Measurements from ENCODE around the gene RINT1.

Gene RINT1

DNA sequence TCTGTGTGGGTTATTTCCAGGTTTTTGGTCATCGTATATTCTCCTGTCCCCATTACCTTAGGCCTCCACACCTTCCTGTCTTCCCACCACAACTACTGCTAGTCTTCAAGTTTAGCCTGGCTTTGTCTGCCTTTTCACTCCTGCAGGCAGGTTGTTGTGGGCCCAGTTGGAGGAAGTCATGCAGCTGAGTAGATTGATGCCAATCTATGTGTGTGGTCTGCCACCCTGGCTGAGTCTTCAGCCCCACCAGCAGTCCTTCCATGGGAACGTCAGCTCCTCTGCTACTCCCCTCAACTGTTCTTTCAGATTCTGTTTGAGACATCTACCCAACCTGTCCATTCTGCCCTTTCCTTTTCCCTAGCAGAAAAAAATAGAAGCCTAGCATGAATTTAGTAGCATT lies 6.3 kb downstream of the RINT1 start:
- peaks cover 73% of the 10 kb centered on the region for H3K36me3 ChIP-seq (ENCODE audit: insufficient read depth, low read length)
- H3K9me3 ChIP-seq (ENCODE audit: insufficient read depth, low read depth, low read length), result no peaks in the 10 kb centered on the region
- no peak overlapping the region for H3K4me3 ChIP-seq (ENCODE audit: low read length)
- no peaks in the 10 kb centered on the region for H3K4me1 ChIP-seq (ENCODE audit: insufficient read depth, low read length)
- 94% methylated on average over 2 of the region's 2 CpGs for WGBS
- no peak overlapping the region for H3K9ac ChIP-seq (ENCODE audit: low read depth, low read length)
- no peak overlapping the region for H3K27ac ChIP-seq (ENCODE audit: low read depth, low read length)
- H3K27me3 ChIP-seq (ENCODE audit: insufficient read depth, low read length), result no peaks in the 10 kb centered on the region

DNA sequence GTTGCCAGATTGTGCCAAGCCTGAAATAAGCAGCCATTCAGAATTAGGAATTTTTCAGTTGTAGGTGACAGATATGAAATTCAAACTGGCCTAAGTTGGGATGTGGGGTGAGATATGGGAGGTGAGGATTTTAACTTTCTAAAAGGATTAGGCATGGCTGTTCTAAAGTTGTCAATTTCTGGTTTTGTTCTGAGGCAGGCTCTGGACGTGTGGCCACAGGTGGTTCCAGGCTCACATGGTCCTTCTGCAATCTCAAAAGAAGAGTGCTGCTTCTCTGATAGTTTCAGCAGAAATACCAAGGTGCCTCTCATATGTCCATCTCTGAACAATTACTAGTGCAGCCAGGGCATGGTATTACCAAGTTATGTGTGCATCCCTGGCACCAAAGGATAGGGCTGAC lies 27.9 kb downstream of the RINT1 start:
- no peak overlapping the region for H3K9ac ChIP-seq (ENCODE audit: low read depth, low read length)
- no peak overlapping the region for H3K4me3 ChIP-seq (ENCODE audit: low read length)
- H3K9me3 ChIP-seq (ENCODE audit: insufficient read depth, low read depth, low read length), result no peaks in the 10 kb centered on the region
- H3K36me3 ChIP-seq (ENCODE audit: insufficient read depth, low read length), result peaks cover 77% of the 10 kb centered on the region
- no peaks in the 10 kb centered on the region for H3K27me3 ChIP-seq (ENCODE audit: insufficient read depth, low read length)
- H3K27ac ChIP-seq (ENCODE audit: low read depth, low read length), result no peak overlapping the region
- 96% methylated on average over 1 of the region's 1 CpG for WGBS
- no peaks in the 10 kb centered on the region for H3K4me1 ChIP-seq (ENCODE audit: insufficient read depth, low read length)

DNA sequence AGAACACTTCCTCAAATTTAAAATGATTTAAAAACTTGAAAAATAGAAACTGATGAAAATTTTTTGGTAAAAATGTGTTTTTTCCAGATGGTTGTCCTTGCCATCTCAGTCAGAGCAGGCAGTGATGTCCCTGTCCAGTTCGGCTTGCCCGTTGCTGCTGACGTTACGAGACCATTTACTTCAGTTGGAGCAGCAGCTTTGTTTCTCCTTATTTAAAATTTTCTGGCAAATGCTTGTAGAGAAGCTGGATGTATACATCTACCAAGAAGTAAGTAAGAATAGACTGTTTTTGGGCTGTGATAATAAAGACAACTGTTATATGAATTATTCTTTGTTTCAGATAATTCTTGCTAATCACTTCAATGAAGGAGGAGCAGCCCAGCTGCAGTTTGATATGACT lies 33.2 kb downstream of the RINT1 start:
- H3K4me3 ChIP-seq (ENCODE audit: low read length), result no peak overlapping the region
- H3K27me3 ChIP-seq (ENCODE audit: insufficient read depth, low read length), result no peaks in the 10 kb centered on the region
- no peaks in the 10 kb centered on the region for H3K9me3 ChIP-seq (ENCODE audit: insufficient read depth, low read depth, low read length)
- H3K27ac ChIP-seq (ENCODE audit: low read depth, low read length), result no peak overlapping the region
- over 99% methylated on average over 4 of the region's 4 CpGs for WGBS
- H3K9ac ChIP-seq (ENCODE audit: low read depth, low read length), result no peak overlapping the region
- peaks cover 72% of the 10 kb centered on the region for H3K36me3 ChIP-seq (ENCODE audit: insufficient read depth, low read length)
- no peaks in the 10 kb centered on the region for H3K4me1 ChIP-seq (ENCODE audit: insufficient read depth, low read length)

DNA sequence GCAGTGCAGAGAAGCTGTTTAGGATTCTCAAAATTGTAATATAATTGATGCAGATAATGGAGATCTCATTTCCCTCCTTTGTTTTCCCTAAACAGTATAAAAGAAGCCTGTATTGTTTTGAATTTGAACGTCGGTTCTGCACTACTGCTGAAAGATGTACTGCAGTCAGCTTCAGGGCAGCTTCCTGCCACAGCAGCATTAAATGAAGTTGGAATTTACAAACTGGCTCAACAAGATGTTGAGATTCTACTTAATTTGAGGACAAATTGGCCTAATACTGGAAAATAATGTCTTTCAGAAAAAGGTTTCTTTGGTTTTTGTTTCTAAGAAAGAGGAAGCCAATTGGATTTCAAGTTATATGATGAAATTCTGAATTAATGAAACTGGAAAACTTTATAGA lies 35.0 kb downstream of the RINT1 start:
- Histone ChIP-seq H3K4me1 (ENCODE audit: insufficient read depth, low read length) (no peaks in the 10 kb centered on the region), H3K36me3 (ENCODE audit: insufficient read depth, low read length) (peaks cover 60% of the 10 kb centered on the region), H3K9ac (ENCODE audit: low read depth, low read length) (no peak overlapping the region), H3K27ac (ENCODE audit: low read depth, low read length) (no peak overlapping the region), H3K4me3 (ENCODE audit: low read length) (no peak overlapping the region), H3K9me3 (ENCODE audit: insufficient read depth, low read depth, low read length) (no peaks in the 10 kb centered on the region), H3K27me3 (ENCODE audit: insufficient read depth, low read length) (no peaks in the 10 kb centered on the region)
- 93% methylated on average over 2 of the region's 2 CpGs for WGBS

DNA sequence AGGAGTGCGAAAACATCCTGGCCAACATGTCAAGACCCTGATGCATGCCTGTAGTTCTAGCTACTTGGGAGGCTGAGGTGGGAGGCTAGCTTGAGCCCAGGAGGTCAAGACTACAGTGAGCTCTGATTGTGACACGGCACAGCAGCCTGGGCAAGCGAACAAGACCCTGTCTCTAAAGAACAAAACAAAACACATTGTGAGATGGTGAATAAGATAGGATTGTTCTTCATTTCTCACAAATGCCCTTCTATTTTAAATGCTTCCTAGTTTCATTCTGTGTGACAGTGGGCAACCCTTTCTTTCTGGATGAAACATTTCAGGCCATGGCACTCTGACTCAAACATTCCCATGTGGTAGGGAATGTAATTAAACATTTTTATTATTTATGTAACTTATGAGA lies 35.8 kb downstream of the RINT1 start:
- Histone ChIP-seq H3K4me3 (ENCODE audit: low read length) (no peak overlapping the region), H3K4me1 (ENCODE audit: insufficient read depth, low read length) (no peaks in the 10 kb centered on the region), H3K27me3 (ENCODE audit: insufficient read depth, low read length) (no peaks in the 10 kb centered on the region), H3K9me3 (ENCODE audit: insufficient read depth, low read depth, low read length) (no peaks in the 10 kb centered on the region), H3K27ac (ENCODE audit: low read depth, low read length) (no peak overlapping the region), H3K36me3 (ENCODE audit: insufficient read depth, low read length) (peaks cover 60% of the 10 kb centered on the region), H3K9ac (ENCODE audit: low read depth, low read length) (no peak overlapping the region)
- 88% methylated on average over 2 of the region's 3 CpGs for WGBS

DNA sequence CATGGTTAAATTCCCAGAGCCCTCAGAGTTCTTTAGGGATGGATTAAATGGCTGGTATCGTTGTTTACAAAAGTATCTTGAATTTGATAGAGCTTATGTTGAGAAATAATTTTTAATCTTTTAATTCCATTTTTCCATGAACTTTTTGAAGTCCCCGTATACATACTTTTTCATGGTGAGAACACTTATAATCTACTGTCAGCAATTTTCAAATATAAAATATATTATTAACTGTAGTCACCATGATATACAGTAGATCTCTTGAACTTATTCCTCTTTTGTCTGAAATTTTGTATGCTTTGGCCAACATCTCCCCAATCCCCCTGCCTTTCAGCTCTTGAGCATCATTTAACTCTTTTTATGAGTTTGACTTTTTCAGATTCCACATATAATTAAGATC lies 39.9 kb downstream of the RINT1 start:
- Histone ChIP-seq H3K9me3 (ENCODE audit: insufficient read depth, low read depth, low read length) (no peaks in the 10 kb centered on the region), H3K9ac (ENCODE audit: low read depth, low read length) (no peak overlapping the region), H3K27me3 (ENCODE audit: insufficient read depth, low read length) (no peaks in the 10 kb centered on the region), H3K27ac (ENCODE audit: low read depth, low read length) (no peak overlapping the region), H3K4me1 (ENCODE audit: insufficient read depth, low read length) (no peaks in the 10 kb centered on the region), H3K36me3 (ENCODE audit: insufficient read depth, low read length) (peaks cover 23% of the 10 kb centered on the region), H3K4me3 (ENCODE audit: low read length) (no peak overlapping the region)
- WGBS, result 100% methylated on average over 1 of the region's 2 CpGs

DNA sequence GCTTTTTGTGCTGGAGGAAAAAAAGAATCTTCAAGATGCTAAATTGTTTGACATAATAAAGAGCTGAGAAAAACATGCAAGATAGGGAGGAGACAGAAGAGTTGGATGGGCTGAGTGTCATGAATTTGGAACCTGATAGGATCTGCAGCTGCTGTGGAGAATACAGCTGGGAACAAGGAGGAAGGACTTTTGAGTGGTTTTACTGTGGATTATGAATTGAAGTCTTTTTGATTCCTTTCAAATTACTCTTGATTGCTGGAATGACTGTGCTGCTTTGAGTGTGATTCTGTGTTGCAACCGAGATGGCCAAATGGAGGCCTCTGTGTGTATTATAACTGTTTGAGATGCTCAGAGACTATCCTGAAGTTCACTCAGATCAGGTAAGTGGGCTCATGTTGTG lies 45.2 kb downstream of the RINT1 start:
- WGBS, result 91% methylated on average over 1 of the region's 1 CpG
- Histone ChIP-seq H3K9me3 (ENCODE audit: insufficient read depth, low read depth, low read length) (no peaks in the 10 kb centered on the region), H3K36me3 (ENCODE audit: insufficient read depth, low read length) (no peaks in the 10 kb centered on the region; the same call in 1 of the 2 replicates), H3K4me3 (ENCODE audit: low read length) (no peak overlapping the region), H3K4me1 (ENCODE audit: insufficient read depth, low read length) (peaks cover 7% of the 10 kb centered on the region; the same call in 1 of the 2 replicates), H3K27ac (ENCODE audit: low read depth, low read length) (no peak overlapping the region), H3K9ac (ENCODE audit: low read depth, low read length) (no peak overlapping the region), H3K27me3 (ENCODE audit: insufficient read depth, low read length) (no peaks in the 10 kb centered on the region)

DNA sequence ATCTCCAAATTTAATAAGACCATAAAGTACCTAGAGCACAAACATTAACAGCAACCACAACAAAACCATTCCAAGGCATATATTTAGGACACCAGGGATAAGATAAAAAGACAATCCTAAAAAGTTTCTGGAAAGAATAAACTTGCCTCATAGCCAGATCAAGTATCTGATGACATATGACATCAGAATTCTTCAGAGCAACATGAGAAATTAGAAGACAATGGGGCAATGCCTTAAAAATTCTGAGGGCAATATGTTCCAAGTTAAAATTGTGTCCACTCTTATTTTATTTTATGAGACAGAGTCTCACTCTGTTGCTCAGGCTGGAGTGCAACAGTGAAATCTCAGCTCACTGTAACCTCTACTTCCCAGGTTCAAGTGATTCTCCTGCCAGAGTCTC lies 46.5 kb downstream of the RINT1 start:
- Histone ChIP-seq H3K27ac (ENCODE audit: low read depth, low read length) (no peak overlapping the region), H3K9me3 (ENCODE audit: insufficient read depth, low read depth, low read length) (no peaks in the 10 kb centered on the region), H3K27me3 (ENCODE audit: insufficient read depth, low read length) (no peaks in the 10 kb centered on the region), H3K4me3 (ENCODE audit: low read length) (no peak overlapping the region), H3K36me3 (ENCODE audit: insufficient read depth, low read length) (no peaks in the 10 kb centered on the region), H3K9ac (ENCODE audit: low read depth, low read length) (no peak overlapping the region), H3K4me1 (ENCODE audit: insufficient read depth, low read length) (peaks cover 7% of the 10 kb centered on the region; the same call in 1 of the 2 replicates)

DNA sequence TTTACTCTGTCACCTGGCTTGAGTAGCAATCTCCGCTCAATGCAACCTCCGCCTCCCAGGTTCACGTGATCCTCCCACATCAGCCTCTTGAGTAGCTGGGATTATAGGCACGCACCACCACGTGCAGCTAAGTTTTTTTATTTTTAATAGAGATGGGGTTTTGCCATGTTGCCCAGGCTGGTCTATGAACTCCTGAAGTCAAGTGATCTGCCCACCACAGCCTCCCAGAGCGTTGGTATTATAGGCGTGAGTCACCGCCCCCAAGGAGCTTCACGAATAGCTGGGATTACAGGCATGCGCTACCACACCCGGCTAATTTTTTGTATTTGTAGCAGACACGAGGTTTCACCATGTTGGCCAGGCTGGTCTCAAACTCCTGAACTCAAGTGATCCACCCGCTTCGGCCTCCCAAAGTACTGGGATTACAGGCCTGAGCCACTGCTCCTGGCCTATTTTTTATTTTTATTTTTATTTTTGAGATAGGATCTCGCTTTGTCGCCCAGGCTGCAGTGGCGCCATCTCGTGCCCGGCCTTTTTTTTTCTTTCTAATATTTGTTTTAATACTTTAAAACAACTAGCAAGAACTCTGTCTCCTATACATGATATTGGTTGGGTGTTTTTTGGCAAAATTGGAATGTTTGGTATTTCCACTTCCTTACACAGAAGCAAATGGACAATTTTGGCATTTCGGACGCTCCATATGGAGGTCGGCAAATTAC lies 48.2 kb downstream of the RINT1 start:
- 0 out of 2 replicates have a peak, but pooled peaks cover 3% of the 10 kb centered on the region for H3K9me3 ChIP-seq (ENCODE audit: insufficient read depth, low read depth, low read length)
- no peak overlapping the region for H3K4me3 ChIP-seq (ENCODE audit: low read length)
- WGBS, result 82% methylated on average over 17 of the region's 22 CpGs
- H3K4me1 ChIP-seq (ENCODE audit: insufficient read depth, low read length), result peaks cover 7% of the 10 kb centered on the region; the same call in 1 of the 2 replicates
- no peak overlapping the region for H3K27ac ChIP-seq (ENCODE audit: low read depth, low read length)
- no peaks in the 10 kb centered on the region for H3K27me3 ChIP-seq (ENCODE audit: insufficient read depth, low read length)
- no peaks in the 10 kb centered on the region for H3K36me3 ChIP-seq (ENCODE audit: insufficient read depth, low read length)
- no peak overlapping the region for H3K9ac ChIP-seq (ENCODE audit: low read depth, low read length)

DNA sequence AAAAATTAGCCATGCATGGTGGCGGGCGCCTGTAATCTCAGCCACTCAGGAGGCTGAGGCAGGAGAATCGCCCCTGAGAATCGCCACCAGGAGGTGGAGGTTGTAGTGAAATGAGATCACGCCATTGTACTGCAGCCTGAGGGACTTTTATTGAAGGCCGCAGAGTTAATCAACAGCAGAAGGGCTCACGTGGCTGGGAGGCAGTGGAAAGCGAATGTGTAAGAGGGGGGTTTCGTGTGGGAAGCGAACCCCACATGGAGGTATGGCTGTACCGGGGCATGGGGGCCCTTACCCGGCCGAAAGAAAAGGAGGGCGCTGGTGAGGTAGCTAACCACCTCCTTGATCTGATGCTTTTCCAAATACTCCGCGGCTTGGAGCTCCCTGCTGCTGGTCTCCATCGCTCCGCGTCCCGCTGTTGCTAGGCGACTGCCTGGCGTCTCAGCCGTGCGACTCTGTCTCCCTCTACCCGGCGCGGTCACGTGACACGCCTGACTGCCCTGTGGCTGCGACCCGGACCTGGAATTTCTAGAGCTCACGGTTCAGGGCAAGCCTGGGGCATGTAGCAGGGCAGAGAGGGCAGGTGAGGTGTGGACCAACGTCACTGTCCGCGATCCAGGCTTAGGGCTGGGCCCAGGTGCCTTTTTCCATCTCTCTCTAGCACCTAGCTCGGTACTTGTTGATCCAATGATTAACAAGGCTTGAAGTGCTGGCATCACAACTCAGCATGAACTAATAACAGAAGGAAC lies 49.2 kb downstream of the RINT1 start, which contains the start of gene EFCAB10:
EFCAB10 (minus strand) TSS at position 428 of the 746 bp plus-strand sequence; CDS start at position 398, 30 bp downstream.
- WGBS, result 12% methylated on average over 36 of the region's 36 CpGs
- H3K4me3 ChIP-seq (ENCODE audit: low read length), result peak within 1 kb of the TSS; percentile 54
- H3K36me3 ChIP-seq (ENCODE audit: insufficient read depth, low read length), result no peaks in the 10 kb centered on the region
- H3K27ac ChIP-seq (ENCODE audit: low read depth, low read length), result no peak within 1 kb of the TSS
- H3K9ac ChIP-seq (ENCODE audit: low read depth, low read length), result peak within 1 kb of the TSS; percentile 40; the same call in 1 of the 2 replicates
- peaks cover 7% of the 10 kb centered on the region; the same call in 1 of the 2 replicates for H3K4me1 ChIP-seq (ENCODE audit: insufficient read depth, low read length)
- H3K9me3 ChIP-seq (ENCODE audit: insufficient read depth, low read depth, low read length), result 0 out of 2 replicates have a peak, but pooled peaks cover 3% of the 10 kb centered on the region
- H3K27me3 ChIP-seq (ENCODE audit: insufficient read depth, low read length), result no peaks in the 10 kb centered on the region

DNA sequence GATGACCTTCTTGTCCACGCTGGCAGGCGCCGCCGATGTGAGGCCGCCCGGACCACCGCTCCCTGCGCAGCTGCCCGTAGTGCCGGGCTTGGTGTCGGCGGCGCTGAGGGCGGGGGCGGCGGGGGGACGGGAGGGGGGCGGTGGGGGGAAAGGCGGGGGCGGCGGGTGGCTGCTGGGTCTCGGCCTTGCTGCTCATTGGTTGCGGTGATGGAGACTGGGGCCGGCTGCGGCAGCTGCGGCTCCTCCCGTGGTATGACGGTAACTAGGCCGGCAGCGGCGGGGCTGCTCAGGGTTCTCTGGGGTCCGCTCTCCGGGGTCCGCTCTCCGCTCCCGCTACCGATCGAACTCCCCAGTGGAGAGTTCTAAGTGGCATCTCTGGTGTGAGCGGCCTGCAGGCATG lies 51.1 kb downstream of the RINT1 start:
- H3K27me3 ChIP-seq (ENCODE audit: insufficient read depth, low read length), result no peaks in the 10 kb centered on the region
- no peak overlapping the region for H3K27ac ChIP-seq (ENCODE audit: low read depth, low read length)
- no peak overlapping the region for H3K9ac ChIP-seq (ENCODE audit: low read depth, low read length)
- no peaks in the 10 kb centered on the region for H3K36me3 ChIP-seq (ENCODE audit: insufficient read depth, low read length)
- H3K4me1 ChIP-seq (ENCODE audit: insufficient read depth, low read length), result peaks cover 7% of the 10 kb centered on the region; the same call in 1 of the 2 replicates
- H3K9me3 ChIP-seq (ENCODE audit: insufficient read depth, low read depth, low read length), result 0 out of 2 replicates have a peak, but pooled peaks cover 3% of the 10 kb centered on the region
- 91% methylated on average over 39 of the region's 39 CpGs for WGBS
- H3K4me3 ChIP-seq (ENCODE audit: low read length), result no peak overlapping the region

Data from HUES64 (cell line).